ENCODE results near the gene BCL7A. TPM values are rescaled to one million over a fixed set of nuclear protein-coding genes. Genes with fewer than 3 reads are reported as not detected.

Gene BCL7A
- total and polyA plus RNA-seq, 4 experiments from 2014 or later = 1.5 to 3.7 (median 2.8) TPM

- Mint-ChIP-seq H3K36me3 (no peaks in the 10 kb centered on the region), H3K4me1 (peaks cover 8 to 12% (median 10%) of the 10 kb centered on the region in 4 donors), H3K9me3 (no peaks in the 10 kb centered on the region), H3K4me3 (no peak overlapping the region), H3K27me3 (no peaks in the 10 kb centered on the region), H3K27ac (no peak overlapping the region)
- ChIA-PET POLR2A (ENCODE audit: partially characterized antibody) (no interaction called here), CTCF (ENCODE audit: partially characterized antibody) (interaction anchor here (1.2 kb wide), 1 partner anchor 51 kb away, joined by 3 read pairs; no protein-coding TSS in a partner anchor)
- DNase-seq = no peak
- no peak overlapping the region for H3K4me3 ChIP-seq (ENCODE audit: low read length in 2 of 2)
- intact Hi-C loops (cut with micrococcal nuclease) = no loop called here
- H3K4me1 ChIP-seq (ENCODE audit: insufficient read depth, low read length) = peaks cover 16% of the 10 kb centered on the region
- no peaks in the 10 kb centered on the region for H3K9me3 ChIP-seq (ENCODE audit: control insufficient read depth in 1 of 2, low read length in 2 of 2)
- no peaks in the 10 kb centered on the region for H3K36me3 ChIP-seq (ENCODE audit: insufficient read depth, low read length)
- H3K27ac ChIP-seq (ENCODE audit: low read depth, low read length) = no peak overlapping the region
- no peaks in the 10 kb centered on the region for H3K27me3 ChIP-seq (ENCODE audit: insufficient read depth, low read length)
Measured at GRCh38 chr12:122072031-122072970, 50.6 kb downstream of the BCL7A start.

GRCh38 chr12:122073815-122074214 is 52.1 kb downstream of the BCL7A start:
- Mint-ChIP-seq H3K27ac (no peak overlapping the region), H3K27me3 (no peaks in the 10 kb centered on the region), H3K36me3 (no peaks in the 10 kb centered on the region), H3K4me1 (peaks cover 1 to 5% (median 4%) of the 10 kb centered on the region in 4 donors), H3K9me3 (no peaks in the 10 kb centered on the region), H3K4me3 (no peak overlapping the region)
- H3K9me3 ChIP-seq (ENCODE audit: control insufficient read depth in 1 of 2, low read length in 2 of 2) = no peaks in the 10 kb centered on the region
- H3K27ac ChIP-seq (ENCODE audit: low read depth, low read length) = no peak overlapping the region
- CTCF ChIA-PET (ENCODE audit: partially characterized antibody) = interaction anchor here (1.7 kb wide), 1 partner anchor 19 kb away, joined by 10 read pairs; no protein-coding TSS in a partner anchor
- intact Hi-C loops (cut with micrococcal nuclease) = no loop called here
- POLR2A ChIA-PET (ENCODE audit: partially characterized antibody) = no interaction called here
- no peak overlapping the region for H3K4me3 ChIP-seq (ENCODE audit: low read length in 2 of 2)
- peaks cover 15% of the 10 kb centered on the region for H3K4me1 ChIP-seq (ENCODE audit: insufficient read depth, low read length)
- H3K36me3 ChIP-seq (ENCODE audit: insufficient read depth, low read length) = no peaks in the 10 kb centered on the region
- no peak for DNase-seq
- H3K27me3 ChIP-seq (ENCODE audit: insufficient read depth, low read length) = no peaks in the 10 kb centered on the region

GRCh38 chr12:122076743-122077495 is 55.2 kb downstream of the BCL7A start:
- Mint-ChIP-seq H3K36me3 (peaks cover 0 to 16% of the 10 kb centered on the region in 2 donors), H3K4me1 (peaks cover 14 to 32% (median 22%) of the 10 kb centered on the region in 4 donors), H3K9me3 (no peaks in the 10 kb centered on the region), H3K27me3 (no peaks in the 10 kb centered on the region), H3K27ac (peak overlapping the region in 3 of 7 donors; percentile 11 to 77 (median 29)), H3K4me3 (peak overlapping the region in 7 of 8 donors; percentile 28 to 92 (median 81))
- intact Hi-C loops (cut with micrococcal nuclease) = no loop called here
- peaks cover 39% of the 10 kb centered on the region for H3K4me1 ChIP-seq (ENCODE audit: insufficient read depth, low read length)
- ChIA-PET CTCF (ENCODE audit: partially characterized antibody) (interaction anchor here (2.3 to 2.4 kb wide), 2 partner anchors 22 to 46 kb away, joined by 8 to 10 read pairs; no protein-coding TSS in a partner anchor), POLR2A (ENCODE audit: partially characterized antibody) (interaction anchor here (1.4 kb wide), 2 partner anchors 8 to 149 kb away, joined by 4 to 8 read pairs; partner anchors contain the start of gene DIABLO)
- no peak for DNase-seq
- no peaks in the 10 kb centered on the region for H3K36me3 ChIP-seq (ENCODE audit: insufficient read depth, low read length)
- no peak overlapping the region for H3K27ac ChIP-seq (ENCODE audit: low read depth, low read length)
- no peaks in the 10 kb centered on the region for H3K9me3 ChIP-seq (ENCODE audit: control insufficient read depth in 1 of 2, low read length in 2 of 2)
- no peaks in the 10 kb centered on the region for H3K27me3 ChIP-seq (ENCODE audit: insufficient read depth, low read length)
- H3K4me3 ChIP-seq (ENCODE audit: low read length in 2 of 2) = no peak overlapping the region

- intact Hi-C loops (cut with micrococcal nuclease) = loop anchor here (1.0 to 2.0 kb wide), 3 partner anchors 10 to 45 kb away; no protein-coding TSS in a partner anchor
- H3K27me3 Mint-ChIP-seq = no peaks in the 10 kb centered on the region
- Histone ChIP-seq H3K36me3 (ENCODE audit: insufficient read depth, low read length) (no peaks in the 10 kb centered on the region), H3K27me3 (ENCODE audit: insufficient read depth, low read length) (no peaks in the 10 kb centered on the region), H3K4me3 (ENCODE audit: low read length in 2 of 2) (peak within 1 kb of the TSS; percentile 82 to 92), H3K4me1 (ENCODE audit: insufficient read depth, low read length) (peaks cover 54% of the 10 kb centered on the region), H3K27ac (ENCODE audit: low read depth, low read length) (peak within 1 kb of the TSS; percentile 69), H3K9me3 (ENCODE audit: control insufficient read depth in 1 of 2, low read length in 2 of 2) (no peaks in the 10 kb centered on the region)
- H3K36me3 Mint-ChIP-seq = peaks cover 0 to 16% of the 10 kb centered on the region in 2 donors
- DNase-seq = peak; percentile 83 to 87 (median 85)
- peak within 1 kb of the TSS; percentile 77 to 99 (median 95) for H3K27ac Mint-ChIP-seq
- no peaks in the 10 kb centered on the region for H3K9me3 Mint-ChIP-seq
- ChIA-PET CTCF (ENCODE audit: partially characterized antibody) (interaction anchor here (1.0 to 2.4 kb wide), 5 partner anchors 10 to 266 kb away, joined by 3 to 10 read pairs (median 4); no protein-coding TSS in a partner anchor), POLR2A (ENCODE audit: partially characterized antibody) (interaction anchor here (0.5 to 5.7 kb wide), 14 partner anchors 10 to 147 kb away, joined by 3 to 53 read pairs (median 4); partner anchors contain the start of gene DIABLO)
- peak within 1 kb of the TSS; percentile 84 to 98 (median 95) for H3K4me3 Mint-ChIP-seq
- peaks cover 26 to 46% (median 35%) of the 10 kb centered on the region in 4 donors for H3K4me1 Mint-ChIP-seq
Measured at GRCh38 chr12:122078141-122079032, 56.7 kb downstream of the BCL7A start, which contains the start of gene MLXIP. Gene MLXIP (plus strand): TSS chr12:122078756. CDS start chr12:122078854, 98 bp downstream.

- POLR2A ChIA-PET (ENCODE audit: partially characterized antibody) = interaction anchor here (0.6 to 5.7 kb wide), 8 partner anchors 11 to 25 kb away, joined by 3 to 53 read pairs (median 6); no protein-coding TSS in a partner anchor
- intact Hi-C loops (cut with micrococcal nuclease) = loop anchor here (1.0 to 2.0 kb wide), 2 partner anchors 9 to 22 kb away; no protein-coding TSS in a partner anchor
- CTCF ChIA-PET (ENCODE audit: partially characterized antibody) = interaction anchor here (1.0 to 4.2 kb wide), 6 partner anchors 11 to 267 kb away, joined by 3 to 45 read pairs (median 6); no protein-coding TSS in a partner anchor
- H3K27me3 ChIP-seq (ENCODE audit: insufficient read depth, low read length) = no peaks in the 10 kb centered on the region
- H3K36me3 ChIP-seq (ENCODE audit: insufficient read depth, low read length) = no peaks in the 10 kb centered on the region
- peak overlapping the region; percentile 82 to 92 for H3K4me3 ChIP-seq (ENCODE audit: low read length in 2 of 2)
- peaks cover 6 to 22% of the 10 kb centered on the region in 2 donors for H3K36me3 Mint-ChIP-seq
- no peaks in the 10 kb centered on the region for H3K9me3 ChIP-seq (ENCODE audit: control insufficient read depth in 1 of 2, low read length in 2 of 2)
- peak in 1 of 5 donors; percentile 21 for DNase-seq
- H3K4me1 ChIP-seq (ENCODE audit: insufficient read depth, low read length) = peaks cover 59% of the 10 kb centered on the region
- no peaks in the 10 kb centered on the region for H3K27me3 Mint-ChIP-seq
- H3K9me3 Mint-ChIP-seq = no peaks in the 10 kb centered on the region
- peaks cover 31 to 53% (median 41%) of the 10 kb centered on the region in 4 donors for H3K4me1 Mint-ChIP-seq
- peak overlapping the region; percentile 77 to 99 (median 95) for H3K27ac Mint-ChIP-seq
- peak overlapping the region; percentile 84 to 98 (median 95) for H3K4me3 Mint-ChIP-seq
- peak overlapping the region; percentile 69 for H3K27ac ChIP-seq (ENCODE audit: low read depth, low read length)
Measured at GRCh38 chr12:122079033-122079531, 57.4 kb downstream of the BCL7A start.

All from CD4-positive, alpha-beta memory T cell (primary cell).